IMR-90 (cell line): Measurements from ENCODE around the gene SYT17. TPM values are rescaled to one million over a fixed set of nuclear protein-coding genes. Genes with fewer than 3 reads are reported as not detected.

ENCODE experiments used
- ATAC-seq: fragments of 200-7000 bp; cut with Tn5 transposase; 2 replicates; pipeline ENCODE4 v1.9.1; 2020; ENCODE audit warnings: low read depth, mild to moderate bottlenecking, moderate library complexity
- BruUV-seq: library from RNA; stranded (reverse); fragments of 400-500 nt; replicated peaks from 2 replicates; lab custom pipeline; 2021; lab: Mats Ljungman, UMichigan
- CTCF ChIA-PET: fragments of 300-600 bp; formaldehyde crosslinking; extraction: SDS; loops from one replicate; lab custom pipeline; 2021; ENCODE audit warnings: antibody characterized with exemption; lab: Yijun Ruan, JAX
- POLR2A ChIA-PET: fragments of 300-600 bp; sonication (Branson Sonifier 250); formaldehyde crosslinking; loops from one replicate; lab custom pipeline; 2022; ENCODE audit warnings: antibody characterized with exemption; ENCODE audit not compliant: unreplicated experiment; lab: Charles Lee
- DNase-seq: peaks from one replicate; pipeline ENCODE4 v3.0.0; 2013
- H2AFZ ChIP-seq: replicated peaks from 2 replicates; pipeline ENCODE3; 2013; ENCODE audit warnings: low read length, mild to moderate bottlenecking; ENCODE audit not compliant: poor library complexity
- H2AK5ac ChIP-seq: 2 replicates; pipeline ENCODE4 v1.6.1; 2013; ENCODE audit warnings: low read depth, low read length, inconsistent platforms
- H2AK9ac ChIP-seq: replicated peaks from 2 replicates; pipeline ENCODE3; 2013; ENCODE audit warnings: mild to moderate bottlenecking, low read depth, low read length, moderate library complexity; ENCODE audit not compliant: poor library complexity
- H2BK120ac ChIP-seq: 2 replicates; pipeline ENCODE4 v1.6.1; 2013; ENCODE audit warnings: low read depth, low read length, inconsistent platforms
- H2BK15ac ChIP-seq: 3 replicates; pipeline ENCODE4 v1.6.1; 2013; ENCODE audit warnings: low read depth, low read length, inconsistent platforms
- H2BK20ac ChIP-seq: 2 replicates; pipeline ENCODE4 v1.6.1; 2013; ENCODE audit warnings: low read depth, mild to moderate bottlenecking, inconsistent platforms, low read length, moderate library complexity
- H2BK5ac ChIP-seq: 2 replicates; pipeline ENCODE4 v1.6.1; 2013; ENCODE audit warnings: mild to moderate bottlenecking, low read depth, low read length, inconsistent platforms; ENCODE audit not compliant: poor library complexity, severe bottlenecking
- H3K14ac ChIP-seq: replicated peaks from 2 replicates; pipeline ENCODE4 v1.6.1; 2013; ENCODE audit warnings: low read depth, low read length, inconsistent platforms
- H3K18ac ChIP-seq: 2 replicates; pipeline ENCODE4 v1.6.1; 2013; ENCODE audit warnings: low read depth, low read length, control low read depth
- H3K23ac ChIP-seq: 2 replicates; pipeline ENCODE4 v1.6.1; 2013; ENCODE audit warnings: low read depth, low read length, inconsistent platforms
- H3K27ac ChIP-seq: 2 replicates; pipeline ENCODE4 v1.5.1; 2013; ENCODE audit warnings: mild to moderate bottlenecking, control low read depth, low read length; ENCODE audit not compliant: insufficient read depth
- H3K27me3 ChIP-seq: 2 replicates; pipeline ENCODE4 v1.6.1; 2013; ENCODE audit warnings: low read length; ENCODE audit not compliant: control insufficient read depth, insufficient read depth
- H3K36me3 ChIP-seq: 2 replicates; pipeline ENCODE4 v1.6.1; 2013; ENCODE audit warnings: low read length, mixed read lengths; ENCODE audit not compliant: control insufficient read depth, insufficient read depth
- H3K4ac ChIP-seq: 2 replicates; pipeline ENCODE4 v1.6.1; 2013; ENCODE audit warnings: low read depth, low read length, inconsistent platforms
- H3K4me1 ChIP-seq: 2 replicates; pipeline ENCODE4 v1.6.1; 2013; ENCODE audit warnings: low read length, mixed read lengths; ENCODE audit not compliant: control insufficient read depth, insufficient read depth
- H3K4me2 ChIP-seq: 2 replicates; pipeline ENCODE4 v1.6.1; 2013; ENCODE audit warnings: low read depth, mild to moderate bottlenecking, control low read depth, low read length, moderate library complexity
- H3K4me3 ChIP-seq: 2 replicates; pipeline ENCODE4 v1.5.1; 2013; ENCODE audit warnings: low read depth, mild to moderate bottlenecking, control low read depth, low read length, moderate library complexity; ENCODE audit not compliant: insufficient read depth
- H3K56ac ChIP-seq: 2 replicates; pipeline ENCODE4 v1.6.1; 2013; ENCODE audit warnings: low read length, inconsistent platforms; ENCODE audit not compliant: insufficient read depth; ENCODE audit errors: extremely low read depth
- H3K79me1 ChIP-seq, 2 experiments: 2 replicates each; pipeline ENCODE4 v1.6.1; 2013; ENCODE audit warnings: low read length in 2 of 2, inconsistent platforms in 1 of 2, low read depth in 1 of 2
- H3K9ac ChIP-seq: 2 replicates; pipeline ENCODE4 v1.6.1; 2013; ENCODE audit warnings: low read depth, low read length, control low read depth
- H3K9me1 ChIP-seq: 2 replicates; pipeline ENCODE4 v1.6.1; 2013; ENCODE audit warnings: low read length, inconsistent platforms; ENCODE audit not compliant: insufficient read depth
- H3K9me3 ChIP-seq: 2 replicates; pipeline ENCODE4 v1.6.1; 2013; ENCODE audit warnings: low read length; ENCODE audit not compliant: control insufficient read depth, insufficient read depth
- H4K20me1 ChIP-seq: 2 replicates; pipeline ENCODE4 v1.6.1; 2013; ENCODE audit warnings: low read length, inconsistent platforms; ENCODE audit not compliant: insufficient read depth
- H4K5ac ChIP-seq: 2 replicates; pipeline ENCODE4 v1.6.1; 2013; ENCODE audit warnings: mild to moderate bottlenecking, low read depth, low read length, control low read depth
- H4K8ac ChIP-seq, 2 experiments: 2 replicates each; pipeline ENCODE4 v1.6.1; 2013; ENCODE audit warnings: low read depth in 2 of 2, low read length in 2 of 2, control low read depth in 1 of 2, inconsistent platforms in 1 of 2
- H4K91ac ChIP-seq: 2 replicates; pipeline ENCODE4 v1.6.1; 2013; ENCODE audit warnings: low read depth, low read length, inconsistent platforms; ENCODE audit not compliant: insufficient read depth
- BHLHE40 ChIP-seq: fragments of 150-350 bp; IDR thresholded peaks from 2 replicates; pipeline ENCODE4 v1.6.1; 2016; ENCODE audit warnings: mild to moderate bottlenecking, low read depth, low read length
- MAFK ChIP-seq: IDR thresholded peaks from 2 replicates; pipeline ENCODE4 v1.6.1; 2012; ENCODE audit warnings: low read depth, low read length, improper control_type of control experiment
- MAZ ChIP-seq: IDR thresholded peaks from 2 replicates; pipeline ENCODE4 v1.6.1; 2012; ENCODE audit warnings: low read depth, mild to moderate bottlenecking, low read length, improper control_type of control experiment, moderate library complexity, borderline replicate concordance
- RAD21 ChIP-seq: IDR thresholded peaks from 2 replicates; pipeline ENCODE4 v1.6.1; 2012; ENCODE audit warnings: low read length, improper control_type of control experiment
- RCOR1 ChIP-seq: IDR thresholded peaks from 2 replicates; pipeline ENCODE4 v1.6.1; 2012; ENCODE audit warnings: mild to moderate bottlenecking, low read length, improper control_type of control experiment; ENCODE audit not compliant: insufficient replicate concordance
- WGBS, 2 experiments: methylation state at CpG; one replicate each; pipeline versions ENCODE4 v1.1.5 to v1.1.7; 2013; ENCODE audit warnings: missing lambda C conversion rate in 2 of 2; ENCODE audit not compliant: insufficient read length in 1 of 2; ENCODE audit errors: extremely low coverage in 2 of 2; 5-methylcytosine and 5-hydroxymethylcytosine counted together
- dilution Hi-C: fragments of 300-500 bp; cut with HindIII; formaldehyde crosslinking; loops from one replicate; pipeline ENCODE4 v1.14.3; 2018; ENCODE audit warnings: low sequenced_read_pairs; ENCODE audit not compliant: unreplicated experiment
- in situ Hi-C: fragments of 300-500 bp; cut with MboI; formaldehyde crosslinking; loops from 3 replicates; pipeline ENCODE4 v1.14.3; 2019; ENCODE audit warnings: low sequenced_read_pairs, inconsistent platforms, mixed read lengths
- intact Hi-C: fragments of 100-400 bp; cut with micrococcal nuclease; formaldehyde crosslinking; loops from 2 replicates; pipeline ENCODE4 v1.10.0; 2022
- polyA plus RNA-seq, 3 experiments: library from polyadenylated mRNA; depleted of rRNA; stranded (reverse); fragments of >200 nt; gene quantifications; 2 replicates each; pipeline ENCODE4 v1.2.3, GENCODE V29; 2012; ENCODE audit warnings: low replicate concordance in 1 of 3
- total RNA-seq: library from RNA; depleted of rRNA; stranded (reverse); fragments of >200 nt; gene quantifications from 2 replicates; pipeline ENCODE4 v1.2.3, GENCODE V29; 2012
- TF ChIP-seq, protein P1 (sequence below): fragments of 150-350 bp; IDR thresholded peaks from 2 replicates; pipeline ENCODE4 v1.6.1; 2017; ENCODE audit warnings: mild to moderate bottlenecking, antibody characterized with exemption, low read length, low read depth

SYT17 gene
- total and polyA plus RNA-seq, 2 of the 4 experiments (the other 2 are of a cell fraction) = not detected

DNA sequence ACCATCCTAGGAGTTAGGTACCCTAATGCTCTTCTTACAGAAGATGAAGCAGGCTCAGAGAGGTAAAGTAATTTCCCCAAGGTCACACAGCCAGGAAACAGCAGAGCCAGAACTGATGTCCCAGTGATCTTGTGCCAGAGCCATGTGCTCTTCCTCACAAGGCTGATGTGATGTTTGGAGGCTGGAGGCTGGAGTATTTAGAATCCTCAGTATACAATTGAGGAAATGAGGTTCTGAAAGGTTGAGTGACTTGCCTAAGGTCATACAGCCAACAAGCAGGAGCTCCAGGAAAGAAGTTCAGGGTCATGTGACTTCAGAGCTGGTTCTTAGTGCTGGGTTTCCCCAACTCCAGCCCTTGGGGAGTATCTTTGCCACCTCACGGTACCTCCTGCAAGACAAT lies 35.8 kb upstream of the SYT17 start:
- no peak overlapping the region for H3K27ac ChIP-seq
- dilution Hi-C loops = no loop called here
- BruUV-seq = no TSS peak

More for the DNA sequence above, 35.8 kb upstream of the SYT17 start:
- CTCF ChIA-PET = interaction anchor here (1.0 kb wide), 1 partner anchor 37 kb away, joined by 3 read pairs; no protein-coding TSS in a partner anchor
- Histone ChIP-seq H2AFZ (no peak overlapping the region), H3K9ac (no peak overlapping the region), H2BK120ac (peak overlapping the region; percentile 4; the same call in 1 of the 2 replicates), H3K14ac (no peak overlapping the region; the same call in 1 of the 2 replicates), H3K9me3 (no peaks in the 10 kb centered on the region), H4K5ac (no peak overlapping the region), H3K4me1 (peaks cover 33% of the 10 kb centered on the region), H2BK5ac (no peak overlapping the region), H2AK5ac (peak overlapping the region; percentile 25; the same call in 1 of the 2 replicates), H3K56ac (no peak overlapping the region), H4K20me1 (no peaks in the 10 kb centered on the region), H2AK9ac (no peak overlapping the region), H4K8ac (peak overlapping the region in 1 of 2 experiments; percentile 32; a peak in 1 of 4 replicates), H3K4ac (peak overlapping the region; percentile 51), H3K4me2 (no peak overlapping the region), H3K4me3 (no peak overlapping the region), H3K9me1 (peaks cover 29% of the 10 kb centered on the region), H4K91ac (peak overlapping the region; percentile 20; the same call in 1 of the 2 replicates), H3K18ac (no peak overlapping the region), H3K79me1 (peaks cover 0 to 13% of the 10 kb centered on the region in 2 experiments; a peak in 2 of 4 replicates), H3K36me3 (no peaks in the 10 kb centered on the region), H2BK20ac (peak overlapping the region; percentile 62), H2BK15ac (0 out of 3 replicates have a peak overlapping the region, but pooled peaks have one; percentile 71), H3K27me3 (no peaks in the 10 kb centered on the region), H3K23ac (no peak overlapping the region)
- TF ChIP-seq RAD21 (no peak), MAZ (no peak), BHLHE40 (no peak), RCOR1 (no peak), MAFK (no peak)
- TF ChIP-seq, protein P1, sequence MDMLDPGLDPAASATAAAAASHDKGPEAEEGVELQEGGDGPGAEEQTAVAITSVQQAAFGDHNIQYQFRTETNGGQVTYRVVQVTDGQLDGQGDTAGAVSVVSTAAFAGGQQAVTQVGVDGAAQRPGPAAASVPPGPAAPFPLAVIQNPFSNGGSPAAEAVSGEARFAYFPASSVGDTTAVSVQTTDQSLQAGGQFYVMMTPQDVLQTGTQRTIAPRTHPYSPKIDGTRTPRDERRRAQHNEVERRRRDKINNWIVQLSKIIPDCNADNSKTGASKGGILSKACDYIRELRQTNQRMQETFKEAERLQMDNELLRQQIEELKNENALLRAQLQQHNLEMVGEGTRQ = no peak
- no peak for DNase-seq
- WGBS, 2 experiments = no CpG with 5 or more reads among the region's 1 CpG
- in situ Hi-C loops (no loop called here), intact Hi-C loops (no loop called here)
- POLR2A ChIA-PET = no interaction called here
- ATAC-seq = no peak
